Lower leg skin (tissue), 3 donors: ENCODE measurements around the gene ALG1.

ENCODE experiments used
- POLR2A ChIP-seq, 2 donors: fragments of 450-650 bp; IDR thresholded peaks; one replicate each; pipeline ENCODE4 v1.6.1; 2016 to 2017; ENCODE audit warnings: antibody characterized with exemption in 2 of 2, mild to moderate bottlenecking in 1 of 2, moderate library complexity in 1 of 2
- TF ChIP-seq, protein P1 (sequence below), 3 donors: fragments of 450-650 bp; IDR thresholded peaks; one replicate each; pipeline ENCODE4 v1.5.1; 2016; ENCODE audit warnings: antibody characterized with exemption in 3 of 3, mild to moderate bottlenecking in 3 of 3, moderate library complexity in 2 of 3

DNA sequence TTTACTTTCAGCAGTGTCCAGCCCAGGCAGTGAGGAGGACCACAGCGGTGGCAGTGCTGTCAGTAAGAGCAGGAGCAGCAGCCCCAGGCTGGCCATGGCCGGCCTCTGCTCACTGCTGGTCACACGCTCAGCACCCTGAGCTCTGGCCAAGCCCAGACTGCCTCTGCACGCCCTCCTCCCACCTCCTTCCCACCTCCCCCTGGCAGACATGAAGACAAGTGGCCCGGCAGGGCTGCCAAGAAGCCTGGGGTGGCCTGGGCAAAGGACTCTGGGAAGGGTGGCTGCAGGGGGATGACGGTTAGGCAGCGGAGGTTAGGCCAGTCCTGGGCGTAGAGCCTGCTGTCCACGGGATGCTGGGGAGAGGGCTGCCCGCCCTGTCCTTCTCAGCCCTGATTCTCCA lies 5.8 kb upstream of the ALG1 start, which contains the start of gene C16orf89:
- TF ChIP-seq, protein P1, sequence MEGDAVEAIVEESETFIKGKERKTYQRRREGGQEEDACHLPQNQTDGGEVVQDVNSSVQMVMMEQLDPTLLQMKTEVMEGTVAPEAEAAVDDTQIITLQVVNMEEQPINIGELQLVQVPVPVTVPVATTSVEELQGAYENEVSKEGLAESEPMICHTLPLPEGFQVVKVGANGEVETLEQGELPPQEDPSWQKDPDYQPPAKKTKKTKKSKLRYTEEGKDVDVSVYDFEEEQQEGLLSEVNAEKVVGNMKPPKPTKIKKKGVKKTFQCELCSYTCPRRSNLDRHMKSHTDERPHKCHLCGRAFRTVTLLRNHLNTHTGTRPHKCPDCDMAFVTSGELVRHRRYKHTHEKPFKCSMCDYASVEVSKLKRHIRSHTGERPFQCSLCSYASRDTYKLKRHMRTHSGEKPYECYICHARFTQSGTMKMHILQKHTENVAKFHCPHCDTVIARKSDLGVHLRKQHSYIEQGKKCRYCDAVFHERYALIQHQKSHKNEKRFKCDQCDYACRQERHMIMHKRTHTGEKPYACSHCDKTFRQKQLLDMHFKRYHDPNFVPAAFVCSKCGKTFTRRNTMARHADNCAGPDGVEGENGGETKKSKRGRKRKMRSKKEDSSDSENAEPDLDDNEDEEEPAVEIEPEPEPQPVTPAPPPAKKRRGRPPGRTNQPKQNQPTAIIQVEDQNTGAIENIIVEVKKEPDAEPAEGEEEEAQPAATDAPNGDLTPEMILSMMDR (IDR thresholded peaks at IDR 0.05): no peak
- no peak for TF ChIP-seq POLR2A (IDR thresholded peaks at IDR 0.05)
